ENCODE results near the gene NFATC1.

NFATC1 gene

GRCh38 chr18:79574938-79575525 lies 179.3 kb downstream of the NFATC1 start:
- DNase-seq (ENCODE audit: low read depth) = no peak

GRCh38 chr18:79575891-79576685 lies 180.4 kb downstream of the NFATC1 start:
- DNase-seq (ENCODE audit: low read depth) = no peak

- DNase-seq (ENCODE audit: low read depth) = no peak
Measured at GRCh38 chr18:79576686-79577351, 181.1 kb downstream of the NFATC1 start.

GRCh38 chr18:79577451-79578395 lies 182.0 kb downstream of the NFATC1 start:
- no peak for DNase-seq (ENCODE audit: low read depth)

GRCh38 chr18:79578396-79579260 lies 182.9 kb downstream of the NFATC1 start:
- no peak for DNase-seq (ENCODE audit: low read depth)
